ENCODE measurements around the gene BTBD9.

DNA sequence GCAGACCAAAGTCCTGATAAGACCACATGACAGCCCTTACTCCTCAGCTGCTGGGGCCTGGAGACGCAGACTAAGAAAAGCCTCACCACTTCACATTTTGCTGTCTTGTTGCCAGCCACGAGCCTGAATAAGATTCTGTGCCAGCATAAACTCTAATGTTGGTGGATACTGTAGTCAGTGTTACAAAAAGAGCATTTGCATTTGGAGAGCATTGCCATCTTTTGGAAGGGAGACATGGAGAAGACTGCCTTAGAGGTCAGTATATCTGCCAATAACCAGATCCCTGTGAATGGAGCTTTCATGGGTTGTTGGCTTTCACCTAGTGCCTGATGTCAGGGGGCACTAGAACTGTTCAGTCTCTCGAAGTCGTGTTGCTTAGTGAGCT lies 505.0 kb downstream of the BTBD9 start:
- TF ChIP-seq, protein P1, sequence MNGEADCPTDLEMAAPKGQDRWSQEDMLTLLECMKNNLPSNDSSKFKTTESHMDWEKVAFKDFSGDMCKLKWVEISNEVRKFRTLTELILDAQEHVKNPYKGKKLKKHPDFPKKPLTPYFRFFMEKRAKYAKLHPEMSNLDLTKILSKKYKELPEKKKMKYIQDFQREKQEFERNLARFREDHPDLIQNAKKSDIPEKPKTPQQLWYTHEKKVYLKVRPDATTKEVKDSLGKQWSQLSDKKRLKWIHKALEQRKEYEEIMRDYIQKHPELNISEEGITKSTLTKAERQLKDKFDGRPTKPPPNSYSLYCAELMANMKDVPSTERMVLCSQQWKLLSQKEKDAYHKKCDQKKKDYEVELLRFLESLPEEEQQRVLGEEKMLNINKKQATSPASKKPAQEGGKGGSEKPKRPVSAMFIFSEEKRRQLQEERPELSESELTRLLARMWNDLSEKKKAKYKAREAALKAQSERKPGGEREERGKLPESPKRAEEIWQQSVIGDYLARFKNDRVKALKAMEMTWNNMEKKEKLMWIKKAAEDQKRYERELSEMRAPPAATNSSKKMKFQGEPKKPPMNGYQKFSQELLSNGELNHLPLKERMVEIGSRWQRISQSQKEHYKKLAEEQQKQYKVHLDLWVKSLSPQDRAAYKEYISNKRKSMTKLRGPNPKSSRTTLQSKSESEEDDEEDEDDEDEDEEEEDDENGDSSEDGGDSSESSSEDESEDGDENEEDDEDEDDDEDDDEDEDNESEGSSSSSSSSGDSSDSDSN (IDR thresholded peaks at IDR 0.05; ENCODE audit: borderline replicate concordance in 1 of 2, low read depth in 2 of 2, low read length in 2 of 2): no peak
- TF ChIP-seq POLR2A (conservative IDR thresholded peaks at IDR 0.05) (no peak), PRPF4 (IDR thresholded peaks at IDR 0.05; ENCODE audit: insufficient read depth, low read depth, low read length, poor library complexity, severe bottlenecking) (no peak)
- TF ChIP-seq, protein P2, sequence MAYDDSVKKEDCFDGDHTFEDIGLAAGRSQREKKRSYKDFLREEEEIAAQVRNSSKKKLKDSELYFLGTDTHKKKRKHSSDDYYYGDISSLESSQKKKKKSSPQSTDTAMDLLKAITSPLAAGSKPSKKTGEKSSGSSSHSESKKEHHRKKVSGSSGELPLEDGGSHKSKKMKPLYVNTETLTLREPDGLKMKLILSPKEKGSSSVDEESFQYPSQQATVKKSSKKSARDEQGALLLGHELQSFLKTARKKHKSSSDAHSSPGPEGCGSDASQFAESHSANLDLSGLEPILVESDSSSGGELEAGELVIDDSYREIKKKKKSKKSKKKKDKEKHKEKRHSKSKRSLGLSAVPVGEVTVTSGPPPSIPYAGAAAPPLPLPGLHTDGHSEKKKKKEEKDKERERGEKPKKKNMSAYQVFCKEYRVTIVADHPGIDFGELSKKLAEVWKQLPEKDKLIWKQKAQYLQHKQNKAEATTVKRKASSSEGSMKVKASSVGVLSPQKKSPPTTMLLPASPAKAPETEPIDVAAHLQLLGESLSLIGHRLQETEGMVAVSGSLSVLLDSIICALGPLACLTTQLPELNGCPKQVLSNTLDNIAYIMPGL (CRISPR knock-in tag; IDR thresholded peaks at IDR 0.05): no peak
